Measurements from ENCODE around the gene BEX2.
"Not testable (repeated sequence)": the region's sequence is repeated elsewhere in the genome, so short reads cannot be mapped to it uniquely, and the experiment has no call there.

Gene BEX2

GRCh38 chrX:103310555-103311398 lies at the start of gene BEX2:
TSS of gene BEX2 (minus strand) at chrX:103310990. CDS start at chrX:103309976, 1,014 bp downstream.
- peak; percentile 69 to 90 for DNase-seq

DNA sequence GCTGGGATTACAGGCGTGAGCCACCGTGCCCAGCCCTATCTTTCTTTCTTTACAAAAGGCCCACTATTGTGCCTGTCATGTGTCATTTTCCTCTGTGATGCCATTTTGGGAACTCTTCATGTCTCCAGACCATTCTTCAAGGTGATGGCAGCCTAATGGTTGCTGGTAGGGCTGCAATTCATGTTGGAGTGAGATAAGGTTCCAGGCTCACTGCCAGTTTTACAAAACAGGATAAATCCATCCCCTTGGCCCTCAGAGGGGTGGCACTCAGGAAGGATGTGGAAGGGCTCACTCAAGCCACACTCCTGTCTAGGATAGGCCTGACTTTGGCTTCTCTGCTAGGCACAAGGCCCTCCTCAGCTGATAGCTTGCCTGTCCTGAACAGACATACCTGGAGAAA lies 49.3 kb upstream of the BEX2 start:
- peak; percentile 62 to 67 for DNase-seq
- no peak for TF ChIP-seq POLR2A (IDR thresholded peaks at IDR 0.05; ENCODE audit: low read length)
- no peak for TF ChIP-seq GATA1 (IDR thresholded peaks at IDR 0.05; ENCODE audit: low read depth, low read length)

More at GRCh38 chrX:103310555-103311398, at the start of gene BEX2:
- TF ChIP-seq POLR2A (IDR thresholded peaks at IDR 0.05; ENCODE audit: low read length) (peak; percentile 38), GATA1 (IDR thresholded peaks at IDR 0.05; ENCODE audit: low read depth, low read length) (no peak)

DNA sequence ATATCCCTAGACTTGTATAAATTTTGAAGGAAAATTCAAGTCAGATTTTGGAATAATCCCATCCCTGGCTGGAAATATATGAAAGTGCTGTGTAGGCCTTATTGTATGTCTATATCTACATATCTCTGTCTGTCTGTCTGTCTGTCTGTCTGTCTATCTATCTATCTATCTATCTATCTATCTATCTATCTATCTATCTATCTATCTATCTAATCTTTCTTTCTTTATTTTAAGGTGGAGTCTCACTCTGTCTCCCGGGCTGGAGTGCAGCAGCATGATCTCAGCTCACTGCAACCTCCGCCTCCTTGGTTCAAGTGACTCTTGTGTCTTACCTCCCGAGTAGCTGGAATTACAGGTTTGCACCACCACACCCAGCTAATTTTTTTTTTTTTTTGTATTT lies 48.8 kb upstream of the BEX2 start:
- not testable (repeated sequence) for DNase-seq

GRCh38 chrX:103357871-103358270 lies 47.1 kb upstream of the BEX2 start:
- no peak for TF ChIP-seq GATA1 (IDR thresholded peaks at IDR 0.05; ENCODE audit: low read depth, low read length)
- TF ChIP-seq POLR2A (IDR thresholded peaks at IDR 0.05; ENCODE audit: low read length), result no peak
- DNase-seq, result no peak

- DNase-seq, result peak; percentile 21 to 30
- TF ChIP-seq GATA1 (IDR thresholded peaks at IDR 0.05; ENCODE audit: low read depth, low read length) (no peak), POLR2A (IDR thresholded peaks at IDR 0.05; ENCODE audit: low read length) (no peak)
Measured at GRCh38 chrX:103356858-103357257, 46.1 kb upstream of the BEX2 start.

- DNase-seq, result peak; percentile 32 to 45
- TF ChIP-seq GATA1 (IDR thresholded peaks at IDR 0.05; ENCODE audit: low read depth, low read length) (no peak), POLR2A (IDR thresholded peaks at IDR 0.05; ENCODE audit: low read length) (no peak)
Measured at GRCh38 chrX:103356130-103356798, 45.5 kb upstream of the BEX2 start, which contains the start of gene TCEAL9. TSS of gene TCEAL9 (plus strand) at chrX:103356506. CDS start at chrX:103357685, 1,179 bp downstream.

- TF ChIP-seq POLR2A (IDR thresholded peaks at IDR 0.05; ENCODE audit: low read length) (no peak), GATA1 (IDR thresholded peaks at IDR 0.05; ENCODE audit: low read depth, low read length) (no peak)
- no peak for DNase-seq
Measured at GRCh38 chrX:103347682-103348397, 37.0 kb upstream of the BEX2 start.

DNA sequence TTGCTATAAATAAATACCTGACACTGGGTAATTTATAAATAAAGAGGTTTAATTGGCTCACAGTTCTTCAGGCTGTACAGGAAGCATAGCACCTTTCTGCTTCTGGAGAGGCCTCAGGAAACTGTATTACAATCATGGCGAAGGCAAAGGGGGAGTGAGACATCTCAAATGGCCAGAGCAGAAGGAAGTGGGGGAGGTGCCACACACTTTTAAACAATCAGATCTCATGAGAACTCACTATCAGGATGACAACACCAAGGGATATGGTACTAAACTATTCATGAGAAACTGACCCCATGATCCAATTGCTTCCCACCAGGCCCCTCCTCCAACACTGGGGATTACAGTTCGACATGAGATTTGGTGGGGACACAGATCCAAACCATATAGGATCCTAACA lies 33.8 kb upstream of the BEX2 start:
- no peak for DNase-seq
- TF ChIP-seq POLR2A (IDR thresholded peaks at IDR 0.05; ENCODE audit: low read length), result no peak
- no peak for TF ChIP-seq GATA1 (IDR thresholded peaks at IDR 0.05; ENCODE audit: low read depth, low read length)

GRCh38 chrX:103343105-103343504 lies 32.3 kb upstream of the BEX2 start:
- TF ChIP-seq GATA1 (IDR thresholded peaks at IDR 0.05; ENCODE audit: low read depth, low read length), result no peak
- no peak for TF ChIP-seq POLR2A (IDR thresholded peaks at IDR 0.05; ENCODE audit: low read length)
- DNase-seq, result peak; percentile 28 to 55

- DNase-seq, result no peak
- TF ChIP-seq GATA1 (IDR thresholded peaks at IDR 0.05; ENCODE audit: low read depth, low read length) (no peak), POLR2A (IDR thresholded peaks at IDR 0.05; ENCODE audit: low read length) (no peak)
Measured at GRCh38 chrX:103338663-103339062, 27.9 kb upstream of the BEX2 start.

GRCh38 chrX:103330681-103331288 lies 20.0 kb upstream of the BEX2 start:
- no peak for DNase-seq
- TF ChIP-seq POLR2A (IDR thresholded peaks at IDR 0.05; ENCODE audit: low read length) (no peak), GATA1 (IDR thresholded peaks at IDR 0.05; ENCODE audit: low read depth, low read length) (no peak)

- peak in 1 of 2 experiments; percentile 0 for DNase-seq
- TF ChIP-seq POLR2A (IDR thresholded peaks at IDR 0.05; ENCODE audit: low read length) (no peak), GATA1 (IDR thresholded peaks at IDR 0.05; ENCODE audit: low read depth, low read length) (no peak)
Measured at GRCh38 chrX:103329991-103330390, 19.2 kb upstream of the BEX2 start, which contains the start of gene TCEAL7. TSS of gene TCEAL7 (plus strand) at chrX:103330239. CDS start at chrX:103331404, 1,165 bp downstream.

- TF ChIP-seq GATA1 (IDR thresholded peaks at IDR 0.05; ENCODE audit: low read depth, low read length) (no peak), POLR2A (IDR thresholded peaks at IDR 0.05; ENCODE audit: low read length) (no peak)
- DNase-seq, result no peak
Measured at GRCh38 chrX:103311399-103311780, 600 bp upstream of the BEX2 start.

All from erythroblast (primary cell).